OCI-LY1 (cell line): Measurements from ENCODE around the gene GPX7.
"Not testable (repeated sequence)": the region's sequence is repeated elsewhere in the genome, so short reads cannot be mapped to it uniquely, and the experiment has no call there.

Experiments
- H2AFZ ChIP-seq: fragments of 200-600 bp; sonication (generic), shearing (Covaris generic); 2 replicates; pipeline ENCODE4 v1.6.0; 2014; ENCODE audit warnings: antibody characterized with exemption, mild to moderate bottlenecking, low read length
- H3F3A ChIP-seq: fragments of 200-600 bp; sonication (generic), shearing (Covaris generic); 2 replicates; pipeline ENCODE4 v1.6.0; 2014; ENCODE audit warnings: mild to moderate bottlenecking, antibody characterized with exemption, low read length, moderate library complexity; ENCODE audit not compliant: insufficient read depth
- H3K27ac ChIP-seq: fragments of 200-600 bp; sonication (generic); 2 replicates; pipeline ENCODE4 v1.5.1; 2014; ENCODE audit warnings: low read length, mixed run types, mild to moderate bottlenecking, low read depth; ENCODE audit not compliant: poor library complexity, severe bottlenecking
- H3K27me3 ChIP-seq: fragments of 200-600 bp; sonication (generic); 2 replicates; pipeline ENCODE4 v1.6.0; 2014; ENCODE audit warnings: antibody characterized with exemption, mild to moderate bottlenecking, low read length, moderate library complexity; ENCODE audit not compliant: insufficient read depth
- H3K36me3 ChIP-seq: fragments of 200-600 bp; sonication (generic); 2 replicates; pipeline ENCODE4 v1.6.1; 2014; ENCODE audit warnings: mild to moderate bottlenecking, antibody characterized with exemption, low read length, moderate library complexity, mixed read lengths; ENCODE audit not compliant: insufficient read depth
- H3K4me1 ChIP-seq: fragments of 200-600 bp; sonication (generic); 2 replicates; pipeline ENCODE4 v1.5.1; 2014; ENCODE audit warnings: mild to moderate bottlenecking, low read length, moderate library complexity; ENCODE audit not compliant: insufficient read depth, severe bottlenecking
- H3K4me2 ChIP-seq: fragments of 200-600 bp; sonication (generic), shearing (Covaris generic); 2 replicates; pipeline ENCODE4 v1.6.1; 2014; ENCODE audit warnings: low read length
- H3K4me3 ChIP-seq: fragments of 200-600 bp; sonication (generic); 2 replicates; pipeline ENCODE4 v1.5.1; 2014; ENCODE audit warnings: low read length, low read depth, mild to moderate bottlenecking, mixed read lengths; ENCODE audit not compliant: poor library complexity, severe bottlenecking
- H3K79me2 ChIP-seq: fragments of 200-600 bp; shearing (Covaris generic); 2 replicates; pipeline ENCODE4 v1.6.1; 2016; ENCODE audit warnings: mixed run types, low read length, mixed read lengths; ENCODE audit not compliant: insufficient read depth
- H3K9ac ChIP-seq: fragments of 200-600 bp; sonication (generic), shearing (Covaris generic); 2 replicates; pipeline ENCODE4 v1.6.1; 2014; ENCODE audit warnings: mild to moderate bottlenecking, low read length, mixed read lengths
- H3K9me2 ChIP-seq: fragments of 200-600 bp; sonication (generic), shearing (Covaris generic); 2 replicates; pipeline ENCODE4 v1.6.1; 2014; ENCODE audit warnings: low read depth, mild to moderate bottlenecking, low read length, mixed read lengths
- H3K9me3 ChIP-seq: fragments of 200-600 bp; shearing (Covaris generic); 2 replicates; pipeline ENCODE4 v1.6.1; 2014; ENCODE audit warnings: low read length, mixed read lengths
- H4K20me1 ChIP-seq: fragments of 200-600 bp; sonication (generic), shearing (Covaris generic); 2 replicates; pipeline ENCODE4 v1.6.0; 2016; ENCODE audit warnings: mild to moderate bottlenecking, low read length; ENCODE audit not compliant: insufficient read depth
- CTCF ChIP-seq: fragments of 200-600 bp; sonication (generic), shearing (Covaris generic); IDR thresholded peaks from 2 replicates; pipeline ENCODE4 v1.5.1; 2017; ENCODE audit warnings: mild to moderate bottlenecking, antibody characterized with exemption, low read length, moderate library complexity, mixed read lengths
- EZH2 ChIP-seq: fragments of 200-600 bp; sonication (generic), shearing (Covaris generic); IDR thresholded peaks from 2 replicates; pipeline ENCODE4 v1.8.0; 2017; ENCODE audit warnings: borderline replicate concordance, mixed run types, mild to moderate bottlenecking, antibody characterized with exemption, low read length, moderate library complexity, mixed read lengths

The GPX7 gene

DNA sequence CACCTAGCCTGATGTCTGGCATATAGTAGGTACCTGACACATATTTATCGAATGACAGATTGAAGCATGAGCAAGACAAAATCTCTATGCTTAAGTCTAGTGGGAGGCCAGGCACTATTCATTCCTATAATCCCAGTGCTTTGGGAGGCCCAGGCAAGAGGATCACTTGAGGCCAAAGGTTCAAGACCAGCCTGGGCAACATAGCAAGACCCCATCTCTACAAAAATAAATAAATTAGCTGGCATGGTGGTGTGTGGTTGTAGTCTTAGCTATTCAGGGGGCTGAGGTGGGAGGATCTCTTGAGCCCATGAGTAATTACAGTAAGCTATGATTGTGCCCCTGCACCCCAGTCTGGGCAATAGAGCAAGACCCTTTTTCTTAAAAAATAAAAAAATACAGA lies 26.1 kb upstream of the GPX7 start:
- no peaks in the 10 kb centered on the region for H3K27me3 ChIP-seq
- no peak overlapping the region for H3K4me2 ChIP-seq
- H3K9me2 ChIP-seq = no peaks in the 10 kb centered on the region
- H3K36me3 ChIP-seq = no peaks in the 10 kb centered on the region
- H2AFZ ChIP-seq = no peak overlapping the region
- no peak overlapping the region for H3K27ac ChIP-seq
- no peaks in the 10 kb centered on the region for H3K79me2 ChIP-seq
- no peaks in the 10 kb centered on the region for H3K9me3 ChIP-seq
- TF ChIP-seq CTCF = no peak
- TF ChIP-seq EZH2 = no peak
- no peaks in the 10 kb centered on the region for H3K4me1 ChIP-seq
- no peak overlapping the region for H3K4me3 ChIP-seq
- H3K9ac ChIP-seq = no peak overlapping the region
- H3F3A ChIP-seq = no peaks in the 10 kb centered on the region
- no peaks in the 10 kb centered on the region for H4K20me1 ChIP-seq

DNA sequence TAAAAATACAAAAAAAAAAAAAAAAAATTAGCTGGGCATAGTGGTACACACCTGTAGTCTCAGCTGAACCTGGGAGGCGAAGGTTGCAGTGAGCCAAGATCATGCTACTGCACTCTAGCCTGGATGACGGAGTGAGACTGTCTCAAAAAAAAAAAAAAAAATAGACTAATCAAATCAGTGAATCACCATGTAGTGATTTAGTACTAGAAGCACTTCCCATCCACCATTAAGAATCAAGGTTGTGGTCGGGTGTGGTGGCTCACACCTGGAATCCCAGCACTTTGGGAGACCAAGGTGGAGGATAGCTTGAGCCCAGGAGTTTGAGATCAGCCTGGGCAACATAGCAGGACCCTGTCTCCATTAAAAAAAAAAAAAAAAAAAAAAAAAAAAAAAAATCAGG lies 24.1 kb upstream of the GPX7 start:
- H3K36me3 ChIP-seq, H3F3A ChIP-seq, H3K4me3 ChIP-seq, H2AFZ ChIP-seq, H3K4me1 ChIP-seq, H3K4me2 ChIP-seq, H3K27me3 ChIP-seq, H3K79me2 ChIP-seq, H3K9me2 ChIP-seq, H4K20me1 ChIP-seq, H3K27ac ChIP-seq, H3K9ac ChIP-seq, H3K9me3 ChIP-seq: not testable (repeated sequence)

DNA sequence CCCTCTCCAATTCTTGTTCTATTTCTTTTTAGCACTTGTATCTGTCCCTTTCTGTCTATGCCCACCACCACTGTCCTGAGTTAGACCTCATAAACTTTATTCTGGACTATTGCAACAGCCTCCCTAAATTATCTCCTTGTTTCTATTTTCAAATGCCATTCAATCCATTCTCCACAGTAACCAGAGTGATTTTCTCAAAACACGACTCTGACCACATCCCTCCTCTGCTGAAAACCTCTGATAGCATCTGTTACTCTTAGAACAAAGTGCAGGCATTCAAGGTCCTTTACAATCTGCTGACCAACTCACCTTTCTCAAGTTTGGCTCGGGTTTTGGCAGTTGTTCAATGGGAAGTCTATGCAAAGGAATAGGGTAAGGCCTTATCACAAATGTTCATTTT lies 22.8 kb upstream of the GPX7 start:
- Histone ChIP-seq H4K20me1 (no peaks in the 10 kb centered on the region), H3K79me2 (no peaks in the 10 kb centered on the region), H3K4me1 (no peaks in the 10 kb centered on the region), H3K9ac (no peak overlapping the region), H3K27me3 (no peaks in the 10 kb centered on the region), H3K4me2 (no peak overlapping the region), H3K9me2 (no peaks in the 10 kb centered on the region), H3K27ac (no peak overlapping the region), H3K4me3 (no peak overlapping the region), H2AFZ (no peak overlapping the region), H3K36me3 (no peaks in the 10 kb centered on the region), H3K9me3 (no peaks in the 10 kb centered on the region), H3F3A (no peaks in the 10 kb centered on the region)
- TF ChIP-seq CTCF (no peak), EZH2 (no peak)

GRCh38 chr1:52580283-52580682 lies 21.9 kb upstream of the GPX7 start:
- H3K27me3 ChIP-seq = no peaks in the 10 kb centered on the region
- no peak overlapping the region for H2AFZ ChIP-seq
- H3K9ac ChIP-seq = no peak overlapping the region
- no peaks in the 10 kb centered on the region for H3K36me3 ChIP-seq
- H3K4me3 ChIP-seq = no peak overlapping the region
- H3K9me2 ChIP-seq = no peaks in the 10 kb centered on the region
- no peaks in the 10 kb centered on the region for H3F3A ChIP-seq
- TF ChIP-seq EZH2 (no peak), CTCF (no peak)
- H3K4me2 ChIP-seq = no peak overlapping the region
- no peaks in the 10 kb centered on the region for H3K4me1 ChIP-seq
- H4K20me1 ChIP-seq = no peaks in the 10 kb centered on the region
- no peaks in the 10 kb centered on the region for H3K79me2 ChIP-seq
- H3K9me3 ChIP-seq = no peaks in the 10 kb centered on the region
- no peak overlapping the region for H3K27ac ChIP-seq
